Measurements from ENCODE around the gene KIFBP. TPM values are rescaled to one million over a fixed set of nuclear protein-coding genes. Genes with fewer than 3 reads are reported as not detected.
A peak's percentile ranks its signal among the peaks of the same experiment; 100 is the strongest.
"Not testable (repeated sequence)": the region's sequence is repeated elsewhere in the genome, so short reads cannot be mapped to it uniquely, and the experiment has no call there.

Gene KIFBP
- total RNA-seq, 1 experiment from 2014 or later, result 65.9 TPM

- H3K9me2 ChIP-seq (replicated peaks; ENCODE audit: low read length); H3K4me3 ChIP-seq (ENCODE audit: low read length); CTCF ChIA-PET; H3K4me2 ChIP-seq (ENCODE audit: low read length); POLR2A ChIA-PET (ENCODE audit: unreplicated experiment); H3K27me3 ChIP-seq (ENCODE audit: low read length); intact Hi-C loops (cut with micrococcal nuclease); H3K9me3 ChIP-seq (ENCODE audit: low read length); ATAC-seq; H2AFZ ChIP-seq (ENCODE audit: low read length); H3K27ac ChIP-seq (ENCODE audit: low read length); DNase-seq; BruUV-seq (replicated peaks); H3K9ac ChIP-seq (ENCODE audit: low read length); H3K4me1 ChIP-seq (ENCODE audit: insufficient read depth, low read length): not testable (repeated sequence)
- peaks cover 15% of the 10 kb centered on the region for H3F3A ChIP-seq (ENCODE audit: low read length, unreplicated experiment)
- H3K36me3 ChIP-seq (ENCODE audit: low read depth, low read length), result peaks cover 87% of the 10 kb centered on the region
- H4K20me1 ChIP-seq (ENCODE audit: low read length), result peaks cover 21% of the 10 kb centered on the region; the same call in 1 of the 2 replicates
- peaks cover 17% of the 10 kb centered on the region; the same call in 1 of the 2 replicates for H3K79me2 ChIP-seq (ENCODE audit: low read length)
Measured at GRCh38 chr10:68979738-68980137, 8.9 kb upstream of the KIFBP start.

GRCh38 chr10:68981074-68981473 lies 7.5 kb upstream of the KIFBP start:
- Histone ChIP-seq H2AFZ (ENCODE audit: low read length) (no peak overlapping the region), H3K79me2 (ENCODE audit: low read length) (peaks cover 16% of the 10 kb centered on the region; the same call in 1 of the 2 replicates), H3K4me3 (ENCODE audit: low read length) (no peak overlapping the region), H3K27ac (ENCODE audit: low read length) (no peak overlapping the region), H3K36me3 (ENCODE audit: low read depth, low read length) (peaks cover 89% of the 10 kb centered on the region), H4K20me1 (ENCODE audit: low read length) (peaks cover 16% of the 10 kb centered on the region; the same call in 1 of the 2 replicates), H3K9ac (ENCODE audit: low read length) (no peak overlapping the region), H3K9me3 (ENCODE audit: low read length) (no peaks in the 10 kb centered on the region), H3K4me2 (ENCODE audit: low read length) (no peak overlapping the region), H3K9me2 (replicated peaks; ENCODE audit: low read length) (no peaks in the 10 kb centered on the region), H3K27me3 (ENCODE audit: low read length) (no peaks in the 10 kb centered on the region), H3K4me1 (ENCODE audit: insufficient read depth, low read length) (no peaks in the 10 kb centered on the region), H3F3A (ENCODE audit: low read length, unreplicated experiment) (peaks cover 15% of the 10 kb centered on the region)
- ChIA-PET POLR2A (ENCODE audit: unreplicated experiment) (interaction anchor here (0.5 to 0.7 kb wide), 4 partner anchors 25 to 584 kb away, joined by 3 to 7 read pairs (median 3); partner anchors contain the start of gene DDX21), CTCF (interaction anchor here (0.6 to 1.0 kb wide), 2 partner anchors 11 to 86 kb away, joined by 3 read pairs; no protein-coding TSS in a partner anchor)
- DNase-seq, result peak; percentile 46
- BruUV-seq (replicated peaks), result no TSS peak
- ATAC-seq, result peak; percentile 90
- intact Hi-C loops (cut with micrococcal nuclease), result no loop called here
- TF ChIP-seq EZH2 (IDR thresholded peaks at IDR 0.05; ENCODE audit: low read length, unreplicated experiment), result no peak
- TF ChIP-seq CTCF (conservative IDR thresholded peaks at IDR 0.05; ENCODE audit: low read depth, low read length), result peak; percentile 65

- no TSS peak for BruUV-seq (replicated peaks)
- CTCF ChIA-PET, result no interaction called here
- peaks cover 19% of the 10 kb centered on the region for H3F3A ChIP-seq (ENCODE audit: low read length, unreplicated experiment)
- H3K36me3 ChIP-seq (ENCODE audit: low read depth, low read length), result peaks cover 78% of the 10 kb centered on the region
- no peak overlapping the region for H3K27ac ChIP-seq (ENCODE audit: low read length)
- H3K4me1 ChIP-seq (ENCODE audit: insufficient read depth, low read length), result no peaks in the 10 kb centered on the region
- TF ChIP-seq EZH2 (IDR thresholded peaks at IDR 0.05; ENCODE audit: low read length, unreplicated experiment), result no peak
- H3K27me3 ChIP-seq (ENCODE audit: low read length), result no peaks in the 10 kb centered on the region
- H3K9ac ChIP-seq (ENCODE audit: low read length), result no peak overlapping the region
- no peak overlapping the region for H3K4me2 ChIP-seq (ENCODE audit: low read length)
- H3K9me3 ChIP-seq (ENCODE audit: low read length), result no peaks in the 10 kb centered on the region
- H3K9me2 ChIP-seq (replicated peaks; ENCODE audit: low read length), result no peaks in the 10 kb centered on the region
- peaks cover 15% of the 10 kb centered on the region; the same call in 1 of the 2 replicates for H4K20me1 ChIP-seq (ENCODE audit: low read length)
- ATAC-seq, result no peak
- intact Hi-C loops (cut with micrococcal nuclease), result no loop called here
- no peak overlapping the region for H2AFZ ChIP-seq (ENCODE audit: low read length)
- POLR2A ChIA-PET (ENCODE audit: unreplicated experiment), result no interaction called here
- no peak for DNase-seq
- H3K79me2 ChIP-seq (ENCODE audit: low read length), result peaks cover 16% of the 10 kb centered on the region; the same call in 1 of the 2 replicates
- H3K4me3 ChIP-seq (ENCODE audit: low read length), result no peak overlapping the region
Measured at GRCh38 chr10:68982389-68982788, 6.2 kb upstream of the KIFBP start.

- intact Hi-C loops (cut with micrococcal nuclease), result loop anchor here (1.0 kb wide), 3 partner anchors 30 to 137 kb away; partner anchors contain the start of genes SRGN and VPS26A
- no peak overlapping the region for H2AFZ ChIP-seq (ENCODE audit: low read length)
- H3K4me3 ChIP-seq (ENCODE audit: low read length), result no peak overlapping the region; the same call in 1 of the 2 replicates
- H3K79me2 ChIP-seq (ENCODE audit: low read length), result peaks cover 52% of the 10 kb centered on the region
- CTCF ChIA-PET, result interaction anchor here (0.6 kb wide), 2 partner anchors 100 to 178 kb away, joined by 3 to 4 read pairs; no protein-coding TSS in a partner anchor
- POLR2A ChIA-PET (ENCODE audit: unreplicated experiment), result interaction anchor here (0.6 kb wide), 2 partner anchors 14 to 72 kb away, joined by 4 to 8 read pairs; no protein-coding TSS in a partner anchor
- 0 out of 2 replicates have a peak, but pooled peaks cover 9% of the 10 kb centered on the region for H4K20me1 ChIP-seq (ENCODE audit: low read length)
- no peak overlapping the region for H3K9ac ChIP-seq (ENCODE audit: low read length)
- peak overlapping the region; percentile 92 for H3K4me2 ChIP-seq (ENCODE audit: low read length)
- ATAC-seq (peak; percentile 3; the same call in 1 of the 2 replicates), DNase-seq (peak; percentile 45)
- H3K27me3 ChIP-seq (ENCODE audit: low read length), result no peaks in the 10 kb centered on the region
- peaks cover 14% of the 10 kb centered on the region for H3F3A ChIP-seq (ENCODE audit: low read length, unreplicated experiment)
- H3K27ac ChIP-seq (ENCODE audit: low read length), result no peak overlapping the region
- H3K9me3 ChIP-seq (ENCODE audit: low read length), result no peaks in the 10 kb centered on the region
- H3K36me3 ChIP-seq (ENCODE audit: low read depth, low read length), result peaks cover 31% of the 10 kb centered on the region
- no TSS peak for BruUV-seq (replicated peaks)
- TF ChIP-seq EZH2 (IDR thresholded peaks at IDR 0.05; ENCODE audit: low read length, unreplicated experiment) (no peak), CTCF (conservative IDR thresholded peaks at IDR 0.05; ENCODE audit: low read depth, low read length) (no peak), EZH2phosphoT487 (IDR thresholded peaks at IDR 0.05; ENCODE audit: borderline replicate concordance, low read length) (no peak)
- peaks cover 30% of the 10 kb centered on the region for H3K4me1 ChIP-seq (ENCODE audit: insufficient read depth, low read length)
- H3K9me2 ChIP-seq (replicated peaks; ENCODE audit: low read length), result no peaks in the 10 kb centered on the region
Measured at GRCh38 chr10:68987611-68988010, 992 bp upstream of the KIFBP start.

Measured in PC-3 (cell line).